NB4 (cell line): ENCODE measurements around the gene KIAA1191.
"Not testable (repeated sequence)": the region's sequence is repeated elsewhere in the genome, so short reads cannot be mapped to it uniquely, and the experiment has no call there.

ENCODE experiments used
- DNase-seq: peaks from one replicate; pipeline ENCODE4 v3.0.0; 2010; ENCODE audit warnings: low read depth
- H3K4me3 ChIP-seq: one replicate; pipeline ENCODE4 v1.5.1; 2011; ENCODE audit warnings: mild to moderate bottlenecking, low read depth, low read length, moderate library complexity
- MYC ChIP-seq: IDR thresholded peaks from 2 replicates; pipeline ENCODE4 v1.6.1; 2011; ENCODE audit warnings: low read depth, low read length
- POLR2A ChIP-seq: IDR thresholded peaks from 2 replicates; pipeline ENCODE4 v1.6.1; 2011; ENCODE audit warnings: mild to moderate bottlenecking; ENCODE audit not compliant: insufficient read length; ENCODE audit errors: extremely low read depth
- TF ChIP-seq, protein P1 (sequence below): IDR thresholded peaks from one replicate; pipeline ENCODE4 v1.5.1; 2012; ENCODE audit warnings: low read depth, low read length
- TF ChIP-seq, protein P2 (sequence below): IDR thresholded peaks from 2 replicates; pipeline ENCODE4 v1.6.1; 2011; ENCODE audit warnings: low read depth, low read length

The KIAA1191 gene, protein sequence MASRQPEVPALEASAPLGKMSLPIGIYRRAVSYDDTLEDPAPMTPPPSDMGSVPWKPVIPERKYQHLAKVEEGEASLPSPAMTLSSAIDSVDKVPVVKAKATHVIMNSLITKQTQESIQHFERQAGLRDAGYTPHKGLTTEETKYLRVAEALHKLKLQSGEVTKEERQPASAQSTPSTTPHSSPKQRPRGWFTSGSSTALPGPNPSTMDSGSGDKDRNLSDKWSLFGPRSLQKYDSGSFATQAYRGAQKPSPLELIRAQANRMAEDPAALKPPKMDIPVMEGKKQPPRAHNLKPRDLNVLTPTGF

DNA sequence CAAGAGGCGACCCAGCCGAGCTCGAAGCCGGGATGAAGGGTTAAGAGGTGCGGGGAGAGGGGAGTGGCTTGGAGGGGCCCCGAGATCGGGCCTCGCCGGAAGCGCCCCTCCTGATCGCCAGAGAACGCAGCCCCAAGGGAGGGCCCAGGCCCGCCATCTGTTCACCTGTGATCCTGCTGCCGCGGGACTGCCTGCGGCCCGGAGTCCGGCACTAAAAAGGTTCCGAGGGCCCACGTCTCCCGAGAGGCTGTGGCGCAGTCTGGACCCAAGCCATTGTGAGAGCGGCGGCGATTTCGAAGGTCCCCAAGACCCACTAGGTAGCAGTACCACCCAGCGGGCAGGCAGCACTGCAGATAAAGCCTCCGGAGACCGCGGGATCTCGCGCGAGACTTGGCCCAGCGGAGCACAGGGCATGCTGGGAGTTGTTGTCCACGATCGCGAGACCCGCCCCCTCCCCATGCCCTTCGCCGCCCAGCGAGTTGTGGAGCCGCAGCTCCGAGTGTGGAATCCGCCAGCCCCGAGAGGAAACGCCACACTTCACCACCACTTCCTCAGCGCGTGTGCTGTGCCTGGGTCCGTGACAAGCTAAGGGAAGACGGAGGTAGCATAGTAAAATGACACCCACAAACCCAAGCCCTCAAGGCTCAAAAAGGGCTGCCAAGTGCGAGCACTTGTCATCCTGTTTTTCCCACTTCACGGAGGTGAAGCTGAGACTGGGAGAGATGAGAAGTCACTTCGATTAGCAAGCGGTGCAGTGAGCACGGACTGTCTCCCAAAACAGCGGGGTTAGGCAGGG, at the start of gene KIAA1191:
Gene KIAA1191, minus strand, starts transcription at position 328 of the 796 bp plus-strand sequence. CDS start 2,256 bp downstream, outside the sequence.
- DNase-seq = peak; percentile 90
- H3K4me3 ChIP-seq = peak within 1 kb of the TSS; percentile 80
- TF ChIP-seq, protein P1, sequence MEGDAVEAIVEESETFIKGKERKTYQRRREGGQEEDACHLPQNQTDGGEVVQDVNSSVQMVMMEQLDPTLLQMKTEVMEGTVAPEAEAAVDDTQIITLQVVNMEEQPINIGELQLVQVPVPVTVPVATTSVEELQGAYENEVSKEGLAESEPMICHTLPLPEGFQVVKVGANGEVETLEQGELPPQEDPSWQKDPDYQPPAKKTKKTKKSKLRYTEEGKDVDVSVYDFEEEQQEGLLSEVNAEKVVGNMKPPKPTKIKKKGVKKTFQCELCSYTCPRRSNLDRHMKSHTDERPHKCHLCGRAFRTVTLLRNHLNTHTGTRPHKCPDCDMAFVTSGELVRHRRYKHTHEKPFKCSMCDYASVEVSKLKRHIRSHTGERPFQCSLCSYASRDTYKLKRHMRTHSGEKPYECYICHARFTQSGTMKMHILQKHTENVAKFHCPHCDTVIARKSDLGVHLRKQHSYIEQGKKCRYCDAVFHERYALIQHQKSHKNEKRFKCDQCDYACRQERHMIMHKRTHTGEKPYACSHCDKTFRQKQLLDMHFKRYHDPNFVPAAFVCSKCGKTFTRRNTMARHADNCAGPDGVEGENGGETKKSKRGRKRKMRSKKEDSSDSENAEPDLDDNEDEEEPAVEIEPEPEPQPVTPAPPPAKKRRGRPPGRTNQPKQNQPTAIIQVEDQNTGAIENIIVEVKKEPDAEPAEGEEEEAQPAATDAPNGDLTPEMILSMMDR = no peak
- peak; percentile 75 for TF ChIP-seq POLR2A
- TF ChIP-seq, protein P2, sequence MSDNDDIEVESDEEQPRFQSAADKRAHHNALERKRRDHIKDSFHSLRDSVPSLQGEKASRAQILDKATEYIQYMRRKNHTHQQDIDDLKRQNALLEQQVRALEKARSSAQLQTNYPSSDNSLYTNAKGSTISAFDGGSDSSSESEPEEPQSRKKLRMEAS = peak; percentile 58; the same call in 1 of the 2 replicates
- TF ChIP-seq MYC = peak; percentile 52; the same call in 1 of the 2 replicates

DNA sequence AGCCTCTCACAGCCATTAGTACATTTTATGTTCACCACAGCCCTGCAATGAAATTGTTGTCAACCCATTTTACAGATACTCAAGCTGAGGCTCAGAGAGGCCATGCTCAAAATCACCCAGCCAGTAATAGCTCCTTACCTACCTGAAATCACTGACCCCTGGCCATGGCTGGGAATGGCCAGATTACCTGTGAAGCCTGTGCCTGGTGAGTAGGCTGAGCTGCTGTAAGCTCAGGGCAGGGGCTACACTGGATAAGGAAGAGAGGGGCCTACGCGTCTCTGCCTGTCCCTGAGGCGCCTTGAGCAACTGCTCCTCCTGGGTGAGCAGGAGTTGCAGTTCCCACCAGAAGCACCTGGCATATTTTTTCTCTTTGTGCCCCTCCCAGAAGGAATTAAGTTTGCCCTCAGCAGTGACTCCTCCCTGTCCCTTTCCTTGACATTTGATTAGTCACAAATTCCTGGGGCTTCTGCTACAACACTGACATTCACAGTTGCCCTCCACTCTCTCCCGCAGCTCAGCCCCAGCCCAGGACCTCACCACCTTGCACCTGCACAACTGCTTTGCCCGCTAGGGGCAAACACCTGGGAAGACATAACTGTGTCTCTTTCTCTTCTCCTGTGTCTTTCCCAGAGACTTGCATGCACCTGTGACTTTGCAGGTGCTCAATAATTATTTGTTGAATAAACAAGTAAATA, 49.1 kb upstream of the KIAA1191 start:
- no peak for DNase-seq
- H3K4me3 ChIP-seq = no peak overlapping the region
- TF ChIP-seq POLR2A = no peak

DNA sequence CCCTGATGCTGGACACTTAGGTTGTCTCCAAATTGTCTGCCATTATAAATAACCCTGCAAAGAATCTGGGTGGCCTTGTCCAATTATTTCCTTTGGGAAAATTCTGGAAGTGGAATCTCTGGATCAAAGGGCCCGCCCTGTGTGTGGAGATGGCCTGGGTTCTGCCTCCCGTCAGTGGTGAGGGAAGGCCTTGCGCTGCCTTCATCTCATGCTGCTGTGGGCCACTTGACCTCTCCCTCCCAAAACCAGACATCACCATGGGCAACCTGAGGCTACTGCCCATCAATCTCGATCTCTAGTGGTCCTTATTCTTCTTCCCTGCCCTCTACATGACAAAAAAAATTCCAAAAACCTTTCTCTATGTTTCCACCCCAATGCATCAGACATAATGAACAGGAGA, 48.2 kb upstream of the KIAA1191 start:
- no peak overlapping the region for H3K4me3 ChIP-seq
- TF ChIP-seq POLR2A (no peak), MYC (no peak)
- TF ChIP-seq, protein P2 = no peak
- TF ChIP-seq, protein P1 = no peak
- DNase-seq = no peak

DNA sequence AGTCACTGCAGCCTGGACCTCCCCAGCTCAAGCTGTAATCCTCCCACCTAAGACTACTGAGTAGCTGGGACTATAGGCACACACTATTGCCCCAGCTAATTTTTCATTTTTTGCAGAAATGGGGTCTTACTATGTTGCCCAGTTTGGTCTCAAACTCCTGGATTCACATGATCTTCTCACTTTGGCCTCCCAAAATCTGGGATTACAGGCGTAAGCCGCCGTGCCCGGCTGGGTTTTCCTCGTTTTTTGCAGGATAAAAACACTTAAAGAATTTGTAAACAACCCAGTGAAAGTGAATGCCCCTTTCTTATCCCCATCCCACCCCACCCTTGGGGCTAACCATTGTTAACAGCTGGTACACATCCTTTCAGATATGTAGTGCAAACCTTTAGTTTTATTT, 47.0 kb upstream of the KIAA1191 start:
- no peak for DNase-seq
- no peak overlapping the region for H3K4me3 ChIP-seq
- TF ChIP-seq POLR2A (no peak), MYC (no peak)
- TF ChIP-seq, protein P1 = no peak

DNA sequence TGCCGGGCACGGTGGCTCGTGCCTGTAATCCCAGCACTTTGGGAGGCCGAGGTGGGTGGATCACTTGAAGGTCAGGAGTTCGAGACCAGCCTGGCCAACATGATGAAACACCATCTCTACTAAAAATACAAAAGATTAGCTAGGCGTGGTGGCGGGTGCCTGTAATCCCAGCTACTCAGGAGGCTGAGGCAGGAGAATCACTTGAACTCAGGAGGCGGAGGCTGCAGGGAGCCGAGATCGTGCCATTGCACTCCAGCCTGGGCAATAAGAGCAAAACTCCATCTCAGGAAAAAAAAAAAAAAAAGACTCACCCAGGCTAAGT, 46.6 kb upstream of the KIAA1191 start:
- not testable (repeated sequence) for DNase-seq, H3K4me3 ChIP-seq

DNA sequence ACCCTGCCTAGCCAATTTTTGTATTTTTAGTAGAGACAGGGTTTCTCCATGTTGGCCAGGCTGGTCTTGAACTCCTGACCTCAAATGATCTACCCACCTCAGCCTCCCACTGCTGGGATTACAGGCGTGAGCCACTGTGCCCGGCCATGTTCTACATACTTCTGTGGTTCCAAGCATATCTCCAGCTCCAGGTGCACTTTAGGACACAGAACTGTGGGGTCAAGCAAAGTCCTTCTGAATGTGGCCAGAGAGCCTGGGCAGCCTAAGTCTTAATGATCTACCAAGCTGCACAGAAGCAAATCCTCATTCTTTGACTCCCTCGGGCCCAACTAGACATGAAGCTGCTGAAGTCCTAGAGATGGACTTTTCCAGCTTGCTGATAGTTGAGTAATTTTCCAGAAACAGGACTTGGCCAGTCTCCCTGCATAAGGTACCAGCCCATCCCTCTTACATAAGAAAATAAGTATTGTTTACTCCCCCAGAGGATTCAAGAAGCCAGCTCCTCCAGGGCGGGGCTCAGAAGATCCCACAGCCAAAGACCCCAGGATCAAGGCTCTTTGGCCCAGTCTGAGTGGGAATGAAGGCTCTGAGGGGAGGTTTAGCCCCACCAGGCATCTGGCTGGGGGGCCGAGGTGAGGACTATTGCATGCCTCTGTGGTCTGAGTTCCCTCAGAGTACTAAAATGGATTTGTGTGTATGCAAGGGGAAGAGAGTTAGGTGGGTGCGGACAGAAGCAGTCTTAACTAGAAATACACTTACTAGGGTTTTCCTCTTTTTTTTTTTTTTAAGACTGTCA, 46.1 kb upstream of the KIAA1191 start:
- H3K4me3 ChIP-seq = no peak overlapping the region
- TF ChIP-seq POLR2A (no peak), MYC (no peak)
- TF ChIP-seq, protein P1 = no peak
- TF ChIP-seq, protein P2 = no peak
- no peak for DNase-seq
